Astrocyte (in vitro differentiated cells and primary cell): ENCODE data around the gene SEC31A. TPM values are rescaled to one million over a fixed set of nuclear protein-coding genes. Genes with fewer than 3 reads are reported as not detected.

Source experiments
- DNase-seq: peaks from one replicate; pipeline ENCODE4 v3.0.0-alpha.2; 2010; ENCODE audit warnings: low read depth
- FAIRE-seq: peaks from 2 replicates; lab custom pipeline; 2011; peaks lifted over from hg19 to GRCh38; lab: Jason Lieb, UNC
- H2AFZ ChIP-seq: 2 replicates; pipeline ENCODE4 v1.6.0; 2012; ENCODE audit warnings: low read depth, low read length, inconsistent platforms
- H3K27ac ChIP-seq: 2 replicates; pipeline ENCODE4 v1.5.1; 2011; ENCODE audit warnings: low read depth, low read length, inconsistent platforms
- H3K27me3 ChIP-seq: 2 replicates; pipeline ENCODE4 v1.6.0; 2011; ENCODE audit warnings: low read length, inconsistent platforms; ENCODE audit not compliant: insufficient read depth
- H3K36me3 ChIP-seq: 2 replicates; pipeline ENCODE4 v1.5.1; 2011; ENCODE audit warnings: low read length, inconsistent platforms; ENCODE audit not compliant: insufficient read depth
- H3K4me1 ChIP-seq: 2 replicates; pipeline ENCODE4 v1.5.1; 2011; ENCODE audit warnings: low read length, inconsistent platforms; ENCODE audit not compliant: insufficient read depth
- H3K4me2 ChIP-seq: 2 replicates; pipeline ENCODE4 v1.6.0; 2012; ENCODE audit warnings: low read length, inconsistent platforms
- H3K4me3 ChIP-seq: 2 replicates; pipeline ENCODE4 v1.5.1; 2011; ENCODE audit warnings: low read depth, mild to moderate bottlenecking, low read length, inconsistent platforms; ENCODE audit not compliant: insufficient read depth
- H3K79me2 ChIP-seq: 2 replicates; pipeline ENCODE4 v1.6.0; 2012; ENCODE audit warnings: mild to moderate bottlenecking, low read length, inconsistent platforms; ENCODE audit not compliant: insufficient read depth
- H3K9ac ChIP-seq: 2 replicates; pipeline ENCODE4 v1.6.0; 2012; ENCODE audit warnings: mild to moderate bottlenecking, low read length, inconsistent platforms
- H3K9me3 ChIP-seq: 2 replicates; pipeline ENCODE4 v1.5.1; 2012; ENCODE audit warnings: low read depth, mild to moderate bottlenecking, low read length, inconsistent platforms; ENCODE audit not compliant: insufficient read depth
- H4K20me1 ChIP-seq: 2 replicates; pipeline ENCODE4 v1.6.0; 2012; ENCODE audit warnings: low read length, inconsistent platforms; ENCODE audit not compliant: insufficient read depth
- H3K27ac Mint-ChIP-seq: one replicate; pipeline ENCODE4 v1.8.0; 2021; ENCODE audit warnings: mild to moderate bottlenecking, mixed read lengths; ENCODE audit not compliant: unreplicated experiment
- H3K27me3 Mint-ChIP-seq: one replicate; pipeline ENCODE4 v1.8.0; 2021; ENCODE audit warnings: low read depth, mixed read lengths; ENCODE audit not compliant: unreplicated experiment
- H3K36me3 Mint-ChIP-seq: one replicate; pipeline ENCODE4 v1.8.0; 2021; ENCODE audit warnings: low read depth, mixed read lengths; ENCODE audit not compliant: unreplicated experiment
- H3K4me1 Mint-ChIP-seq: one replicate; pipeline ENCODE4 v1.8.0; 2021; ENCODE audit warnings: low read depth, mixed read lengths; ENCODE audit not compliant: unreplicated experiment
- H3K4me3 Mint-ChIP-seq: one replicate; pipeline ENCODE4 v1.8.0; 2021; ENCODE audit warnings: mild to moderate bottlenecking, moderate library complexity, mixed read lengths; ENCODE audit not compliant: unreplicated experiment
- H3K9me3 Mint-ChIP-seq: one replicate; pipeline ENCODE4 v1.8.0; 2021; ENCODE audit warnings: mild to moderate bottlenecking, mixed read lengths; ENCODE audit not compliant: unreplicated experiment
- CTCF ChIP-seq: IDR thresholded peaks from 2 replicates; pipeline ENCODE4 v1.5.1; 2011; ENCODE audit warnings: low read depth, mild to moderate bottlenecking, inconsistent platforms, low read length, moderate library complexity; ENCODE audit not compliant: insufficient read depth
- EZH2 ChIP-seq: IDR thresholded peaks from 2 replicates; pipeline ENCODE4 v1.6.1; 2012; ENCODE audit warnings: mild to moderate bottlenecking, low read length, inconsistent platforms; ENCODE audit not compliant: insufficient read depth
- total RNA-seq: library from RNA; stranded (reverse); gene quantifications from 2 replicates; pipeline ENCODE4 v1.2.1, GENCODE V29; 2021

SEC31A gene
- total RNA-seq, 1 donor from 2014 or later: 471 TPM

GRCh38 chr4:82784681-82785610 lies 106.0 kb downstream of the SEC31A start:
- DNase-seq (peak; percentile 53), FAIRE-seq (no peak)
- H3K4me3 Mint-ChIP-seq: peak overlapping the region; percentile 75
- H3K27ac Mint-ChIP-seq: peak overlapping the region; percentile 91
- Histone ChIP-seq H3K79me2 (peaks cover 52% of the 10 kb centered on the region), H3K4me2 (peak overlapping the region; percentile 86), H3K27ac (peak overlapping the region; percentile 81), H3K9me3 (no peaks in the 10 kb centered on the region), H3K36me3 (no peaks in the 10 kb centered on the region), H3K9ac (peak overlapping the region; percentile 73), H3K4me3 (peak overlapping the region; percentile 40), H2AFZ (peak overlapping the region; percentile 6), H4K20me1 (peaks cover 22% of the 10 kb centered on the region), H3K27me3 (no peaks in the 10 kb centered on the region), H3K4me1 (peaks cover 45% of the 10 kb centered on the region)
- no peaks in the 10 kb centered on the region for H3K9me3 Mint-ChIP-seq
- peaks cover 10% of the 10 kb centered on the region for H3K36me3 Mint-ChIP-seq
- H3K4me1 Mint-ChIP-seq: peaks cover 78% of the 10 kb centered on the region
- H3K27me3 Mint-ChIP-seq: no peaks in the 10 kb centered on the region
- TF ChIP-seq CTCF: no peak
- no peak for TF ChIP-seq EZH2

- Histone ChIP-seq H3K27ac (no peak overlapping the region), H3K4me1 (peaks cover 43% of the 10 kb centered on the region), H3K36me3 (no peaks in the 10 kb centered on the region), H2AFZ (no peak overlapping the region), H3K79me2 (peaks cover 49% of the 10 kb centered on the region), H3K4me3 (no peak overlapping the region), H3K4me2 (no peak overlapping the region), H3K9ac (no peak overlapping the region), H4K20me1 (peaks cover 19% of the 10 kb centered on the region), H3K9me3 (no peaks in the 10 kb centered on the region), H3K27me3 (no peaks in the 10 kb centered on the region)
- no peak for FAIRE-seq
- TF ChIP-seq CTCF: no peak
- TF ChIP-seq EZH2: no peak
- Mint-ChIP-seq H3K27me3 (no peaks in the 10 kb centered on the region), H3K9me3 (no peaks in the 10 kb centered on the region), H3K36me3 (peaks cover 10% of the 10 kb centered on the region), H3K4me3 (no peak overlapping the region), H3K27ac (peak overlapping the region; percentile 49), H3K4me1 (peaks cover 63% of the 10 kb centered on the region)
- DNase-seq: peak; percentile 37
Measured at GRCh38 chr4:82782626-82783345, 108.2 kb downstream of the SEC31A start.
